GM12875 (cell line): Measurements from ENCODE around the gene PKMYT1.

Source experiments
- H3K4me3 ChIP-seq: one replicate; pipeline ENCODE4 v1.5.1; 2011; ENCODE audit warnings: low read depth, low read length, control low read depth
- TF ChIP-seq, protein P1 (sequence below): IDR thresholded peaks from 2 replicates; pipeline ENCODE4 v1.5.1; 2011; ENCODE audit warnings: low read depth, mild to moderate bottlenecking, control low read depth, inconsistent platforms, low read length, moderate library complexity, borderline replicate concordance; ENCODE audit not compliant: insufficient read depth

PKMYT1 gene

DNA sequence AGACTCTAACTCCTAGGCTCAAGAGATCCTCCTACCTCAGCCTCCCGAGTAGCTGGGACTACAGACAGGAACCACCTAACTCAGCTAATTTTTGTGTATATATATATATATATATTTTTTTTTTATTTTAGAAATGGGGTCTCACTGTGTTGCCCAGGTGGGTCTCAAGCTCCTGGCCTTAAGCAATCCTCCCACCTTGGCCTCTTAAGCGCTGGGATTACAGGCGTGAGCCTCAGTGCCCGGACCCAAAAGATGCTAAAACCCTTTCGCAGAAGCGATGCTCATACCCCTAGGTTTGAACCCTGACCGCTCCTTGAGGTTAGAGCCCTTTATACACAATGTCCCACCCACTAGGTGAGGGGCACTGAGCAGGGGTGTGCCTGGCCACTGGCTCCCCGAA lies 30.3 kb upstream of the PKMYT1 start:
- no peak overlapping the region for H3K4me3 ChIP-seq
- TF ChIP-seq, protein P1, sequence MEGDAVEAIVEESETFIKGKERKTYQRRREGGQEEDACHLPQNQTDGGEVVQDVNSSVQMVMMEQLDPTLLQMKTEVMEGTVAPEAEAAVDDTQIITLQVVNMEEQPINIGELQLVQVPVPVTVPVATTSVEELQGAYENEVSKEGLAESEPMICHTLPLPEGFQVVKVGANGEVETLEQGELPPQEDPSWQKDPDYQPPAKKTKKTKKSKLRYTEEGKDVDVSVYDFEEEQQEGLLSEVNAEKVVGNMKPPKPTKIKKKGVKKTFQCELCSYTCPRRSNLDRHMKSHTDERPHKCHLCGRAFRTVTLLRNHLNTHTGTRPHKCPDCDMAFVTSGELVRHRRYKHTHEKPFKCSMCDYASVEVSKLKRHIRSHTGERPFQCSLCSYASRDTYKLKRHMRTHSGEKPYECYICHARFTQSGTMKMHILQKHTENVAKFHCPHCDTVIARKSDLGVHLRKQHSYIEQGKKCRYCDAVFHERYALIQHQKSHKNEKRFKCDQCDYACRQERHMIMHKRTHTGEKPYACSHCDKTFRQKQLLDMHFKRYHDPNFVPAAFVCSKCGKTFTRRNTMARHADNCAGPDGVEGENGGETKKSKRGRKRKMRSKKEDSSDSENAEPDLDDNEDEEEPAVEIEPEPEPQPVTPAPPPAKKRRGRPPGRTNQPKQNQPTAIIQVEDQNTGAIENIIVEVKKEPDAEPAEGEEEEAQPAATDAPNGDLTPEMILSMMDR, result no peak

GRCh38 chr16:3009568-3010390 lies 29.5 kb upstream of the PKMYT1 start:
- TF ChIP-seq, protein P1, result no peak
- H3K4me3 ChIP-seq, result no peak overlapping the region

- H3K4me3 ChIP-seq, result no peak overlapping the region
- TF ChIP-seq, protein P1, result no peak
Measured at GRCh38 chr16:3008690-3009037, 28.4 kb upstream of the PKMYT1 start.

DNA sequence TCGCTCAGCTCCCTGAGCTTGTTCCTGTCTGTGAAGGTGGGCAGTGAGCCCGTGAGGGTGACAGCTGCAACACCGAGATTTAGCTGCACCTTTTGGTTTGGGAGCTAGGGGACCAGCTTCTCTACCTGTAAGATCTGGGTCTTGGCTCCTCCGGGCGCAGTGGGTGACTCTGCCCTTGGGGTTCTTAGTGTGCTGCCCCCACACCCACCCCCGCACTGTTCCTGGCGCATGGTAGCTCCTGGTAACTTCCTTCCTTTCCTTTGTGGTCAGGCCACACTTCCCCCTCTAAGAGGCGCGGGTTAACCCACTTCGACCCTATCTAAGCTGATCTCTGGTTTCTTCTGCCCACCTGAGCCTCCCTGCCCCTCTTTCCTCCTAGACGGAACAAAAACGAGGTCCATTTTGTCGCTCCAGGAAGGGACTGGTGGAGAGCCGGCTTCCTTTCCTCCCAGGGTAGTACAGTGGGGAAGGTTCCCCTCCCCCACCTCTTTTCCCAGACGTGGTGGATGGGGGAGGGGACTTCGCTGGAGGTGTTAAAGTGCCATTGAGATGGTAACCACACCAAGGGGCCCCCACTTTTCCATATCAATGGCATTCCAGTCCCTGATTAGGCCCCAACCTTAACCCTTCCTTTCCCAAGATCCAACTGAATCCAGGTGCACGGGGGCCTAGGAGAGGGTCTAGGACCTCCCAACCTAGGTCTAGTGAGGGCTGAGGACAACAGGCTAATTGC lies 27.9 kb upstream of the PKMYT1 start:
- TF ChIP-seq, protein P1, result no peak
- H3K4me3 ChIP-seq, result no peak overlapping the region

DNA sequence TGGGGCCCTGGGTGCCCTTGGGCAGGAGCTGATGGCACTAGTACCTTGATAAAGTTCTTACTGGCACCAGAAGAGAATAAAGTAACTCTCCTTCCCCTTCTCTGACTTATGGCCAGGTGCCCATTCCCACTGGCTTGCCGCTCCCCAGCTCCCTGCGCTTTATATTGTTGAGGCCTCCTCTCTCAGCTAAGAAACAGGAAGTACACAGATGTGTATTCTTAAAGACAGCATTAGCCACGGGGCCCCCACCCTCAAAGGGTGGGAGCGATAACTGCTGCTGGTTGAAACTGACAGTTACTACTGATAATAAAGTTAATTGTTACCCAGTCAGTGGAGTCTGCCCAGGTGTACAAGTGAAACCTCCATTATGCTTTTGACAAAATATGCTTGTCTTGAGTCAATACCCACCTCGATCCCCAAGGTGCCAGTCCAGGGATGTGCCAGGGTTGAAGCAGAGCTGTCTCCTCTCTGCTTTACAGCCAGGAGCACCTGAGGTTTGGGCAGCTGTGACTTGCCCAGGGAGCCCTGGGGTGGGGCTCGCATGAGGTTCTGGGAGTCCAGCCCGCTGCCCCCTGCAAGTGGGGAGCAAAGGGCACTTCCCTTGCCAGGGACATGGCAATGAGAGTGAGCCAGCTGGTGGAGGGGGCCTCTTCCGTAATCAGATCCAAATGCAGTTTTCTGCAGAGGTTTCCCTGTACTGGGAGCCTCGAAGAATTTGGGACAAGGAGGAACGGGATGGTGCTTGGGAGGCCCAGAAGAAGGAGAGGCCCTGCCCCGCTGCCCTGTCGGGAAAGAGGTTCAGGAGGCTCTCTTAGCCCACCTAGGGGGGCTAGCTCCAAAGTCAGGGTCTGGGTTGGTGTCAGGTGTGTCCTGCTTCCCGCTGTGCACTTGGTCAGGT lies 27.1 kb upstream of the PKMYT1 start:
- H3K4me3 ChIP-seq, result no peak overlapping the region
- TF ChIP-seq, protein P1, result no peak

DNA sequence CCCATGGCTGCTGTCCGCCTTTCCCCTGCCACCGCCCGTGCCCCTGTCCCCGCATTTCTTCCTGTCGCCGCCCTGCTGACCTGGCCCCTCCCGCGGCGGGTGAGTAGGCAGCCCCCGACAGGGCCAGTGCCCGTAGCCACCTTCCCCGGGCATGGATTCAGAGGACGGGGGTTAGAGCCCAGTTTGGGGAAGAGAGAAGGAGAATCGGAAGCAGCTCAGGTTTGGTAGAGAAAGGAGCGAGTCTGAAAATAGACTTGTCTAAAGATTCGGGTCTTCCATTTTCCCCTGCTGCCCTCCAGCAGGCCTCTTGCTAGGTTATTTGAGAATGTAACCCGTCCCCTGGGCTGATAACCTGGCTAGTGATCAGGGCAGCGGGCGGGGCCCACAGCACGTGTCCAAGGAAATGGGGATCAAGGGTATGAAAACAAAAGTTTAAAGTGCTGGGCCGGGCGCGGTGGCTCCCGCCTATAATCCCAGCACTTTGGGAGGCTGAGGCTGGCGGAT lies 24.6 kb upstream of the PKMYT1 start:
- H3K4me3 ChIP-seq, result no peak overlapping the region
- TF ChIP-seq, protein P1, result no peak
